ENCODE results near the gene ZNF765. TPM values are rescaled to one million over a fixed set of nuclear protein-coding genes. Genes with fewer than 3 reads are reported as not detected.
"Not testable (repeated sequence)": the region's sequence is repeated elsewhere in the genome, so short reads cannot be mapped to it uniquely, and the experiment has no call there.

Gene ZNF765
- total RNA-seq, 2 donors from 2014 or later = 10.3 to 18.5 TPM

GRCh38 chr19:53388168-53388567, 6.8 kb upstream of the ZNF765 start:
- Histone ChIP-seq H3K27me3 (replicated peaks; ENCODE audit: insufficient read depth) (no peaks in the 10 kb centered on the region), H3K36me3 (peaks cover 8% of the 10 kb centered on the region), H3K9me3 (peaks cover 38% of the 10 kb centered on the region), H3K27ac (no peak overlapping the region), H3K4me1 (ENCODE audit: control insufficient read depth in 1 of 2, low read depth in 2 of 2) (no peaks in the 10 kb centered on the region), H3K4me3 (no peak overlapping the region)
- no peak for TF ChIP-seq CTCF (IDR thresholded peaks at IDR 0.05)
- no peak for DNase-seq (ENCODE audit: low spot score)
- no peak for ATAC-seq (ENCODE audit: insufficient number of reproducible peaks, low FRiP score, low read depth)

GRCh38 chr19:53388904-53389303, 6.0 kb upstream of the ZNF765 start:
- no peak overlapping the region for H3K27ac ChIP-seq
- peaks cover under 1 to 1% of the 10 kb centered on the region in 2 donors for H3K4me1 ChIP-seq (ENCODE audit: control insufficient read depth in 1 of 2, low read depth in 2 of 2)
- no peak for ATAC-seq (ENCODE audit: insufficient number of reproducible peaks, low FRiP score, low read depth)
- DNase-seq (ENCODE audit: low spot score) = no peak
- H3K36me3 ChIP-seq = peaks cover 8% of the 10 kb centered on the region
- no peak overlapping the region for H3K4me3 ChIP-seq
- H3K27me3 ChIP-seq (replicated peaks; ENCODE audit: insufficient read depth) = no peaks in the 10 kb centered on the region
- TF ChIP-seq CTCF (IDR thresholded peaks at IDR 0.05) = no peak
- H3K9me3 ChIP-seq = peaks cover 31% of the 10 kb centered on the region

GRCh38 chr19:53389571-53389970, 5.4 kb upstream of the ZNF765 start:
- H3K36me3 ChIP-seq = peaks cover 8% of the 10 kb centered on the region
- ATAC-seq (ENCODE audit: insufficient number of reproducible peaks, low FRiP score, low read depth) (no peak), DNase-seq (ENCODE audit: low spot score) (no peak)
- H3K27ac ChIP-seq = no peak overlapping the region
- peaks cover 5 to 7% of the 10 kb centered on the region in 2 donors for H3K4me1 ChIP-seq (ENCODE audit: control insufficient read depth in 1 of 2, low read depth in 2 of 2)
- no peak overlapping the region for H3K4me3 ChIP-seq
- TF ChIP-seq CTCF (IDR thresholded peaks at IDR 0.05) = no peak
- H3K9me3 ChIP-seq = peaks cover 27% of the 10 kb centered on the region
- no peaks in the 10 kb centered on the region for H3K27me3 ChIP-seq (replicated peaks; ENCODE audit: insufficient read depth)

GRCh38 chr19:53389978-53390377, 5.0 kb upstream of the ZNF765 start:
- Histone ChIP-seq H3K27me3 (replicated peaks; ENCODE audit: insufficient read depth) (no peaks in the 10 kb centered on the region), H3K4me1 (ENCODE audit: control insufficient read depth in 1 of 2, low read depth in 2 of 2) (peaks cover 5 to 8% of the 10 kb centered on the region in 2 donors), H3K9me3 (peaks cover 23% of the 10 kb centered on the region), H3K27ac (no peak overlapping the region), H3K4me3 (no peak overlapping the region), H3K36me3 (peaks cover 8% of the 10 kb centered on the region)
- TF ChIP-seq CTCF (IDR thresholded peaks at IDR 0.05) = no peak
- ATAC-seq (ENCODE audit: insufficient number of reproducible peaks, low FRiP score, low read depth) = no peak
- no peak for DNase-seq (ENCODE audit: low spot score)

- H3K9me3 ChIP-seq = peaks cover 5% of the 10 kb centered on the region
- TF ChIP-seq CTCF (IDR thresholded peaks at IDR 0.05) = no peak
Measured at GRCh38 chr19:53394522-53394973, 401 bp upstream of the ZNF765 start.

GRCh38 chr19:53395840-53396524, 1.0 kb downstream of the ZNF765 start:
- Histone ChIP-seq H3K27ac (peak overlapping the region; percentile 84 to 89), H3K4me3 (peak overlapping the region; percentile 98), H3K4me1 (ENCODE audit: control insufficient read depth in 1 of 2, low read depth in 2 of 2) (peaks cover 5 to 22% of the 10 kb centered on the region in 2 donors)
- not testable (repeated sequence) for H3K36me3 ChIP-seq; ATAC-seq (ENCODE audit: insufficient number of reproducible peaks, low FRiP score, low read depth); H3K27me3 ChIP-seq (replicated peaks; ENCODE audit: insufficient read depth); H3K9me3 ChIP-seq; DNase-seq (ENCODE audit: low spot score)

More at GRCh38 chr19:53394522-53394973, 401 bp upstream of the ZNF765 start:
- Histone ChIP-seq H3K4me3 (peak overlapping the region; percentile 98), H3K4me1 (ENCODE audit: control insufficient read depth in 1 of 2, low read depth in 2 of 2) (peaks cover 5 to 22% of the 10 kb centered on the region in 2 donors), H3K27me3 (replicated peaks; ENCODE audit: insufficient read depth) (no peaks in the 10 kb centered on the region), H3K27ac (peak overlapping the region; percentile 84 to 89), H3K36me3 (no peaks in the 10 kb centered on the region)
- ATAC-seq (ENCODE audit: insufficient number of reproducible peaks, low FRiP score, low read depth) (peak; percentile 47), DNase-seq (ENCODE audit: low spot score) (peak; percentile 18)
